CD4-positive, alpha-beta T cell (primary cell): Measurements from ENCODE around the gene SP6. TPM values are rescaled to one million over a fixed set of nuclear protein-coding genes. Genes with fewer than 3 reads are reported as not detected.

Source experiments
- ATAC-seq: fragments of 200-7000 bp; cut with Tn5 transposase; one replicate; pipeline ENCODE4 v1.10.0; 2022; ENCODE audit warnings: mild to moderate bottlenecking; ENCODE audit not compliant: poor library complexity
- CTCF ChIA-PET: fragments of 350-600 bp; sonication (Branson Sonifier 250); formaldehyde crosslinking; loops from one replicate; lab custom pipeline; 2021; ENCODE audit warnings: antibody characterized with exemption, inconsistent platforms; lab: Charles Lee
- POLR2A ChIA-PET: fragments of 350-600 bp; sonication (Branson Sonifier 250); formaldehyde crosslinking; loops from one replicate; lab custom pipeline; 2021; ENCODE audit warnings: antibody characterized with exemption, inconsistent platforms; lab: Charles Lee
- DNase-seq, 14 experiments: peaks; one replicate each; pipeline ENCODE4 v3.0.0-alpha.2; 2013 to 2020; ENCODE audit warnings: mixed read lengths in 2 of 14
- H3K27ac ChIP-seq, 2 donors: one replicate each; pipeline versions ENCODE4 v1.5.1 to v1.7.0; 2013; ENCODE audit warnings: low read length in 2 of 2, low read depth in 1 of 2, mild to moderate bottlenecking in 1 of 2
- H3K27me3 ChIP-seq, 2 experiments: 1 replicate in 1 of 2; 2 replicates in 1 of 2; pipeline versions ENCODE4 v1.6.1 to v1.7.0; 2013; ENCODE audit warnings: low read length in 2 of 2, control low read depth in 1 of 2, mild to moderate bottlenecking in 1 of 2, moderate library complexity in 1 of 2; ENCODE audit not compliant: insufficient read depth in 2 of 2, control insufficient read depth in 1 of 2
- H3K36me3 ChIP-seq: one replicate; pipeline ENCODE4 v1.6.1; 2013; ENCODE audit warnings: low read length, control low read depth; ENCODE audit not compliant: insufficient read depth
- H3K4me1 ChIP-seq: one replicate; pipeline ENCODE4 v1.6.1; 2013; ENCODE audit warnings: low read length, control low read depth; ENCODE audit not compliant: insufficient read depth
- H3K4me3 ChIP-seq: one replicate; pipeline ENCODE4 v1.5.1; 2013; ENCODE audit warnings: mild to moderate bottlenecking, low read length, moderate library complexity
- H3K9me3 ChIP-seq, 2 experiments: 1 replicate in 1 of 2; 2 replicates in 1 of 2; pipeline versions ENCODE4 v1.6.1 to v1.7.0; 2013; ENCODE audit warnings: low read length in 2 of 2, mild to moderate bottlenecking in 2 of 2, control low read depth in 1 of 2, moderate library complexity in 1 of 2; ENCODE audit not compliant: control insufficient read depth in 1 of 2, insufficient read depth in 1 of 2
- H3K27ac Mint-ChIP-seq: one replicate; pipeline ENCODE4 v1.8.0; 2020; ENCODE audit warnings: mixed read lengths
- H3K27me3 Mint-ChIP-seq: one replicate; pipeline ENCODE4 v1.8.0; 2021; ENCODE audit warnings: mixed read lengths
- H3K36me3 Mint-ChIP-seq: one replicate; pipeline ENCODE4 v1.8.0; 2021; ENCODE audit warnings: low read depth, mixed read lengths
- H3K4me1 Mint-ChIP-seq: one replicate; pipeline ENCODE4 v1.8.0; 2021; ENCODE audit warnings: low read depth, mixed read lengths
- H3K4me3 Mint-ChIP-seq: one replicate; pipeline ENCODE4 v1.8.0; 2020; ENCODE audit warnings: mild to moderate bottlenecking, mixed read lengths
- H3K9me3 Mint-ChIP-seq: one replicate; pipeline ENCODE4 v1.8.0; 2020; ENCODE audit warnings: mixed read lengths
- CTCF ChIP-seq: fragments of 200-600 bp; IDR thresholded peaks from one replicate; pipeline ENCODE4 v1.8.0; 2022; ENCODE audit warnings: antibody characterized with exemption, mild to moderate bottlenecking
- intact Hi-C, 2 experiments: fragments of 100-400 bp; cut with DNase I in 1 of 2; cut with micrococcal nuclease in 1 of 2; formaldehyde crosslinking; loops; one replicate each; pipeline versions ENCODE4 v1.15.1 to v1.9.0; 2023 to 2025; cut with DNase I, micrococcal nuclease
- total RNA-seq, 174 experiments: library from RNA in 2 of 174; stranded (reverse) in 2 of 174; gene quantifications; one replicate each; pipeline ENCODE4 v1.2.3 and lab custom pipeline; 2021 to 2026

Gene SP6
- total RNA-seq, 2 experiments from 2014 or later = 0.17 to 0.27 TPM

- no peaks in the 10 kb centered on the region for H3K4me1 Mint-ChIP-seq
- H3K4me3 ChIP-seq = no peak overlapping the region
- no peak overlapping the region for H3K27ac ChIP-seq
- intact Hi-C loops = loop anchor here in 1 of 2 experiments (5.0 kb wide), 1 partner anchor 107 kb away; no protein-coding TSS in a partner anchor
- ATAC-seq (no peak), DNase-seq (no peak)
- no peaks in the 10 kb centered on the region for H3K27me3 Mint-ChIP-seq
- POLR2A ChIA-PET = no interaction called here
- H3K9me3 ChIP-seq = no peaks in the 10 kb centered on the region
- CTCF ChIA-PET = no interaction called here
- no peaks in the 10 kb centered on the region for H3K9me3 Mint-ChIP-seq
- no peak overlapping the region for H3K4me3 Mint-ChIP-seq
- H3K4me1 ChIP-seq = peaks cover 5% of the 10 kb centered on the region
- H3K36me3 Mint-ChIP-seq = peaks cover 29% of the 10 kb centered on the region
- H3K27me3 ChIP-seq = no peaks in the 10 kb centered on the region
- TF ChIP-seq CTCF = no peak
- H3K27ac Mint-ChIP-seq = no peak overlapping the region
- peaks cover 26% of the 10 kb centered on the region for H3K36me3 ChIP-seq
These were observed 46.5 kb downstream of the SP6 start for GRCh38 chr17:47804461-47804860.

- Histone ChIP-seq H3K27me3 (no peaks in the 10 kb centered on the region), H3K9me3 (no peaks in the 10 kb centered on the region), H3K27ac (no peak overlapping the region), H3K36me3 (peaks cover 19% of the 10 kb centered on the region), H3K4me1 (peaks cover 5% of the 10 kb centered on the region), H3K4me3 (no peak overlapping the region)
- intact Hi-C loops = loop anchor here (1.0 to 5.0 kb wide), 4 partner anchors 27 to 139 kb away; no protein-coding TSS in a partner anchor
- no peak for TF ChIP-seq CTCF
- ATAC-seq = no peak
- ChIA-PET POLR2A (no interaction called here), CTCF (no interaction called here)
- DNase-seq = no peak
- H3K27ac Mint-ChIP-seq = no peak overlapping the region
- no peaks in the 10 kb centered on the region for H3K4me1 Mint-ChIP-seq
- no peak overlapping the region for H3K4me3 Mint-ChIP-seq
- no peaks in the 10 kb centered on the region for H3K27me3 Mint-ChIP-seq
- no peaks in the 10 kb centered on the region for H3K9me3 Mint-ChIP-seq
- peaks cover 22% of the 10 kb centered on the region for H3K36me3 Mint-ChIP-seq
These were observed 47.2 kb downstream of the SP6 start for GRCh38 chr17:47803751-47804150.

- H3K27me3 Mint-ChIP-seq = no peaks in the 10 kb centered on the region
- Histone ChIP-seq H3K9me3 (no peaks in the 10 kb centered on the region), H3K36me3 (peaks cover 14% of the 10 kb centered on the region), H3K4me1 (peaks cover 5% of the 10 kb centered on the region), H3K27me3 (no peaks in the 10 kb centered on the region), H3K27ac (no peak overlapping the region), H3K4me3 (no peak overlapping the region)
- peaks cover 16% of the 10 kb centered on the region for H3K36me3 Mint-ChIP-seq
- H3K4me3 Mint-ChIP-seq = no peak overlapping the region
- no peak for TF ChIP-seq CTCF
- H3K9me3 Mint-ChIP-seq = no peaks in the 10 kb centered on the region
- ATAC-seq = no peak
- intact Hi-C loops = loop anchor here (1.0 to 5.0 kb wide), 4 partner anchors 26 to 139 kb away; no protein-coding TSS in a partner anchor
- H3K27ac Mint-ChIP-seq = no peak overlapping the region
- no peaks in the 10 kb centered on the region for H3K4me1 Mint-ChIP-seq
- DNase-seq = no peak
- ChIA-PET POLR2A (no interaction called here), CTCF (interaction anchor here (1.4 kb wide), 1 partner anchor 53 kb away, joined by 3 read pairs; no protein-coding TSS in a partner anchor)
These were observed 47.8 kb downstream of the SP6 start for GRCh38 chr17:47803201-47803600.
